Measurements from ENCODE around the gene HIGD1B. TPM values are rescaled to one million over a fixed set of nuclear protein-coding genes. Genes with fewer than 3 reads are reported as not detected.

HIGD1B gene
- total RNA-seq, 2 donors from 2014 or later, result 19.0 TPM; not detected in 1

DNA sequence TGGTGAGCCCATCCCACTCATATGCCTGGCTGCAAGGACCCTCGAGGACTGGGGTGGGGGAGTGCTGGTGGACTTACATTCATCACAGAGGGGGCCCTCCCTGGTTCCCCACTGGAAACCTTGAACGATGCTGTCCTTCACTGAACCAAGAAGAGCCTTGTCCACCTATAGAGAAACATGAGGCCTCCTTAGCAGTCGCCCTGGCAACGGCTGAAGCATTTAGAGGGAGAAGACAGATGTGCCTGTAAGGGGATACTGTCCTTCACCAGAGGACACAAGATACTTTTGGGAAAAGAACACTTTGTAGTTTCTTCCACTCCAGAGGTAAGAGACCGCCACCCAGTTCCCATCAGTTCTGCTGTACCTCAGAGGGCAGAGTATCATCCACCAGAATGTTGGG, 6.5 kb downstream of the HIGD1B start:
- H3K9me3 ChIP-seq, result no peaks in the 10 kb centered on the region
- TF ChIP-seq, protein P1, sequence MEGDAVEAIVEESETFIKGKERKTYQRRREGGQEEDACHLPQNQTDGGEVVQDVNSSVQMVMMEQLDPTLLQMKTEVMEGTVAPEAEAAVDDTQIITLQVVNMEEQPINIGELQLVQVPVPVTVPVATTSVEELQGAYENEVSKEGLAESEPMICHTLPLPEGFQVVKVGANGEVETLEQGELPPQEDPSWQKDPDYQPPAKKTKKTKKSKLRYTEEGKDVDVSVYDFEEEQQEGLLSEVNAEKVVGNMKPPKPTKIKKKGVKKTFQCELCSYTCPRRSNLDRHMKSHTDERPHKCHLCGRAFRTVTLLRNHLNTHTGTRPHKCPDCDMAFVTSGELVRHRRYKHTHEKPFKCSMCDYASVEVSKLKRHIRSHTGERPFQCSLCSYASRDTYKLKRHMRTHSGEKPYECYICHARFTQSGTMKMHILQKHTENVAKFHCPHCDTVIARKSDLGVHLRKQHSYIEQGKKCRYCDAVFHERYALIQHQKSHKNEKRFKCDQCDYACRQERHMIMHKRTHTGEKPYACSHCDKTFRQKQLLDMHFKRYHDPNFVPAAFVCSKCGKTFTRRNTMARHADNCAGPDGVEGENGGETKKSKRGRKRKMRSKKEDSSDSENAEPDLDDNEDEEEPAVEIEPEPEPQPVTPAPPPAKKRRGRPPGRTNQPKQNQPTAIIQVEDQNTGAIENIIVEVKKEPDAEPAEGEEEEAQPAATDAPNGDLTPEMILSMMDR (IDR thresholded peaks at IDR 0.05), result no peak
- H3K27me3 ChIP-seq, result no peaks in the 10 kb centered on the region
- H3K36me3 ChIP-seq, result peaks cover 87% of the 10 kb centered on the region
- no peak overlapping the region for H3K4me3 ChIP-seq
- H3K4me1 ChIP-seq, result peaks cover 0 to 2% of the 10 kb centered on the region in 2 donors
- no peak overlapping the region for H3K27ac ChIP-seq
- DNase-seq (ENCODE audit: low spot score), result no peak

DNA sequence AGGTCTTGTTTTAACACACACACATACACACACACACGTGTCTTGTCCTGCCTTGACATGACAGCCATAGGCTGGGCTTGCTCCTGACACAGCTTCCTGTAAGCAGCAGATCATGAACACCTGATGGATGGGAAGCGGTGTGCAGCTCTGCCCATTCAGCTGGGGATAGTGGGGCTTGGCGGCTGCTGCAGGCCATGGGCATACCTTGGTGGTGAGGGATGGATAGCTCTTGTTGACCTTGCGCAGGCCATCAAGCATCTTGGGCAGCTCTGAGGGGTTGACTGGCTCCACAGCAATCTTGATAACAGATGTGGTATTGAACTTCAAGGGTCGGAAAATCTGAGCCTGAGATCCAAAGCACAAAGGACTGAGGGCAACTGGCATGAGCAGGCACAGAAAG, 12.0 kb downstream of the HIGD1B start:
- no peak for DNase-seq (ENCODE audit: low spot score)
- Histone ChIP-seq H3K27me3 (no peaks in the 10 kb centered on the region), H3K36me3 (peaks cover 94% of the 10 kb centered on the region), H3K4me3 (no peak overlapping the region), H3K4me1 (no peaks in the 10 kb centered on the region), H3K9me3 (no peaks in the 10 kb centered on the region), H3K27ac (no peak overlapping the region)
- TF ChIP-seq, protein P1 (IDR thresholded peaks at IDR 0.05), result no peak

DNA sequence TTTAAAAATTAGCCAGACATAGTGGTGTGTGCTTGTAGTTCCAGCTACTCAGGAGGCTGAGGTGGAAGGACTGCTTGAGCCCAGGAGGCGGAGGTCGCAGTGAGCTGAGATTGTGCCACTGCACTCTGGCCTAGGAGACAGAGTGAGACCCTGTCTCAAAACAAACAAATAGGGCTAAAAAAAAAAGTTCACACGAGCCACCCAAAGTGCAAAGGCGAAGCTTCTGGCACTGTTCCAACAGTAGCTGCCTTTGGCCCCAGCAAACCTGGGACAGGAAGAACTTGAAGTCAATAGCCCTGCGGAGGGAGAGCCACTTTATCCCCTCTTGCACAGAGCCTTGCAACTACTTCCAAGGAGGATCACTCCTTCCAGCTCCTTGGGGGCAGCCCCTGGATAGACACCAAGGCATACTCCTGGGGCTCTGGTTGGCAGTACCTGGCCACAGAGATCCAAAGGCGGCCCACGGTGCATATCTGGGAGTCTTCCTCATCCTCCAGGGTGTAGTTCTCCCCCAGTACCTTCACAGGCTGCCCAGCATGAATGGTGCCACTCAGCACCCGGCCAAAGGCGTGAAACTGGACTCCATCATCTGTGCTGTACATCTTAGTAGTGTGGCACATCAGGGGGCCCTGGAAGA, 14.7 kb downstream of the HIGD1B start:
- Histone ChIP-seq H3K36me3 (peaks cover 74% of the 10 kb centered on the region), H3K9me3 (no peaks in the 10 kb centered on the region), H3K27me3 (no peaks in the 10 kb centered on the region), H3K4me1 (peaks cover 0 to 2% of the 10 kb centered on the region in 2 donors), H3K27ac (no peak overlapping the region), H3K4me3 (no peak overlapping the region)
- TF ChIP-seq, protein P1 (IDR thresholded peaks at IDR 0.05), result no peak
- no peak for DNase-seq (ENCODE audit: low spot score)

DNA sequence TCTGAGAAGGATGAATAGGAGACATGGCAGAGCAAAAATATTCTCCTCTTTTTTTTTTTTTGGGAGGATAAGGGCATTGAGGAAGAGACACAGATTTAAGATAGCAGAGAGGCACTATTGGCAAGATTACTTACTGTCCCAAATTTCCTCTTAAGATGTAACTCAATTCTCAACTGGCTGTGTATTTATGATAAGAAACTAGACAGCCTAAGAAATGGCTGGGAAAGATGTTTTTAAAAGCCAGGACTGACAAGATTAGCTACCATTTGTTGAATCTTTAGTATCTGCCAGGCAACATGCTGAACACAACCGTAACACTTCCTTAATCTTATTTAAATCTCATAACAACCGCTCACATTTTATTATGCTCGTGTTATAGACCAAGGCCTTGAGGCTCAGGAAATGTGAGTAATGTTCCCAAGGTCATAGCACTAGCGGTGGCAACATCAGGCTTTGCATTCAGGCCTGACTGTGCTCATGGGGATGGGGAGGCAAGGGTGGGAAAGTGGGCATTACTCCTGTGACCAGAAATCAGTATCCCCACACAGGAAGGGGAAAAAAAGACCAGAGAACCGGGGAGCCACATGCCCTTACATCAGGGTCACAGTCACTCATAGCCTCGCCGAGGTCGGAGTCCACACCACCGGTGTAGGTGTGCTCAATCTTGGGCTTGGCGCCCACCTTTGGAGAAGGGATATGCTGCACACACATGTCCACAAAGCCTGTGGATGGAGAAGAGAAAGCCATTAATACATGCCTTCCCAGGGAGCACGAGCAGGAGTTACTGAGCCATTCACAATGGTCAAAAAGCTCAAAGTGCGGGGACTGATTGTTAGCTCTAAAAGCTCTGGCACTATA, 15.6 kb downstream of the HIGD1B start:
- H3K4me3 ChIP-seq, result no peak overlapping the region
- H3K4me1 ChIP-seq, result peaks cover 0 to 11% of the 10 kb centered on the region in 2 donors
- no peaks in the 10 kb centered on the region for H3K9me3 ChIP-seq
- H3K27me3 ChIP-seq, result no peaks in the 10 kb centered on the region
- TF ChIP-seq, protein P1 (IDR thresholded peaks at IDR 0.05), result no peak
- H3K27ac ChIP-seq, result no peak overlapping the region
- peaks cover 75% of the 10 kb centered on the region for H3K36me3 ChIP-seq
- no peak for DNase-seq (ENCODE audit: low spot score)

DNA sequence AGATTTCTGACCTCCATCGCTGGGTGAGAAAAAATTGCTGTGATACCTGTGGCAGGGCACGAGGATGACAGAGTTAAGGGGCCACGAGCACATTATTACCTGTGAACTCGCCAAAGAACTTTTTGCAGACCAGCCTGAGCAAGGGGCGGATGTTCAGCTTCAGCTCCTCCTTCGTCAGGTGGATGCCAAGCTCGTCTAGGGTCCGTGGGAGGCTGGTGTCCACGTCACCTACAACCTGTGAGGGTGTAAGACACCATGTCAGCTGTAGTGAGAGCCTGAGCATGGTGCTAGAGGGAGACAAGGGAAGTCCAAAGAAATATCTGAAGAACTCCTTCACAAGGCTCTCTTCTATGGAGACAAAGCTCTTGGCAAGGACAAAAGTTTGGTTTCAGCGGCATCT, 17.1 kb downstream of the HIGD1B start:
- H3K36me3 ChIP-seq, result peaks cover 73% of the 10 kb centered on the region
- DNase-seq (ENCODE audit: low spot score), result no peak
- H3K4me1 ChIP-seq, result peaks cover 0 to 12% of the 10 kb centered on the region in 2 donors
- no peaks in the 10 kb centered on the region for H3K27me3 ChIP-seq
- TF ChIP-seq, protein P1 (IDR thresholded peaks at IDR 0.05), result no peak
- H3K27ac ChIP-seq, result no peak overlapping the region
- no peak overlapping the region for H3K4me3 ChIP-seq
- H3K9me3 ChIP-seq, result no peaks in the 10 kb centered on the region
